Suppressor macrophage (primary cell): ENCODE results near the gene TTI1.

Source experiments
- DNase-seq, 4 experiments: peaks; one replicate each; pipeline ENCODE4 v3.0.0-alpha.2; 2020 to 2022
- total RNA-seq, 17 experiments: gene quantifications; one replicate each; lab custom pipeline; 2026; ENCODE audit warnings: mixed read lengths in 6 of 17, inconsistent platforms in 3 of 17; lab: John Stamatoyannopoulos, UW

TTI1 gene
- total RNA-seq, result 12.8 to 33.8 (median 25.0) reads per million in 17 experiments

DNA sequence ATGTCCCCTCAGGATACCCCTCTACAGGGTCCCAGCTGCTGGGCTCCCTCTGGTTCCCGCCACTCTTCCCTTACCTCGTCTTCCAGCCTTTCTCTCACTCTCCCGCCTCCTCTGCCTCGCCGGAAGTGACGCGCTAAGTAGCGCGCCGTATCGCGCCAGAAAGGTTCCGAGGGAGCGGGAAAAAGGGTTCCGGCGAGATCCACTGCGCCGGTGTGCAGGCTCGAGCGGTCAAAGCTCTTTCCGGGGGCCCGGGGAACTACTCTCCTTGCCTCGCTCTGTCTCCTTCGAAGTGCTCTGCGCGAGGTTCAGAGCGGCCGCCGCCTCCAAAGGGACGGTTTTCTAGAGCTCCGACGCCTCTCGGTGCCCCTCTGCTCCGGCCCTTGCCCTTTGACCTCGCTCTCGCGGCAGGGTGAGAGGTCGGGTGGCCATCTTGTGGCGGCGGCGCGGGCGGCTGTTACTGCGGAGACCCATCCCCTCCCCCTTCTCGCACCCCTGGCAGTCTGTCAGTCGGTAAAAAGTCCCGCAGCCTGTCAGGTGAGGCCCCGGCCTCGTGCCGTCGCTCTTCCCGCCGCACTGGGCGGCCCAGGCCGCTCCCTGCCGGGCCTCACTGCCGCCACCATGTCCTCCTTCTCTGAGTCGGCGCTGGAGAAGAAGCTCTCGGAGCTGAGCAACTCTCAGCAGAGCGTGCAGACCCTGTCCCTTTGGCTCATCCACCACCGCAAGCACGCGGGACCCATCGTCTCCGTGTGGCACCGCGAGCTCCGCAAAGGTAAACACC, at the start of gene TTI1, which contains the start of gene RPRD1B:
Gene TTI1, minus strand, starts transcription at position 127 of the 778 bp plus-strand sequence. CDS start 19,640 bp downstream, outside the sequence.
Gene RPRD1B, plus strand, starts transcription at position 417 of the 778 bp plus-strand sequence. Its CDS starts 202 bp downstream, at position 619.
- DNase-seq, result peak; percentile 93 to 95 (median 94)

DNA sequence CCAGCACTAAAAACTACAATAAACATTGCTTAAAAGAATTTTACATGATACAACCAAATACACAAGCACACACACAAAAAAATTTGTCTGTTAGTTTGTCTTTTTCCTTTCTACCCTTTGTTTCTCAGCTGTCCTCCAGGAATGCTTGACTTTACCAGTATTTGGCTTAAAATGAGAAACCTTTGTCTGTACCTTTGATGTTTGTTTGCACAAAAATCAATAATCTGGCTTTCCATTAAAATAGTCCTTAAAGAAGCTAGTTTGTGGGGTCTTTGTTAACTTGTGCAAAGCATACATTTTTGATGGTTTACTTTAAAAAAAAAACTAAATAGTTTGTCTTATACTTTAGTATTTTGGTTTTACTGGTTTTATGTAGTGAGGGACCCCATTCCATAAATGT, 49.6 kb upstream of the TTI1 start:
- DNase-seq, result no peak

DNA sequence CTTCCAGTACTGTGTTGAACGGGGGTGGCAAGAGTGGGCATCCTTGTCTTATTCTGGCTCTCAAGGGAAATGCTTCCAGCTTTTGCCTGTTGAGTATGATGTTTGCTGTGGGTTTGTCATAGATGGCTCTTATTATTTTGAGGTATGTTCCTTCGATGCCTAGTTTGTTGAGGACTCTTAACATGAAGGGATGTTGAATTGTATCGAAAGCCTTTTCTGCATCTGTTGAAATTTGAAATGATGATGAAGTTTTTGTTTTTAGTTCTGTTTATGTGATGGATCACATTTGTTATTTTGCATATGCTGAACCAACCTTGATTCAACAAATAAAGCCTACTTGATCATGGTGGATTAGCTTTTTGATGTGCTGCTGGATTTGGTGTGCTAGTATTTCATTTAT, 48.3 kb upstream of the TTI1 start:
- DNase-seq, result no peak

DNA sequence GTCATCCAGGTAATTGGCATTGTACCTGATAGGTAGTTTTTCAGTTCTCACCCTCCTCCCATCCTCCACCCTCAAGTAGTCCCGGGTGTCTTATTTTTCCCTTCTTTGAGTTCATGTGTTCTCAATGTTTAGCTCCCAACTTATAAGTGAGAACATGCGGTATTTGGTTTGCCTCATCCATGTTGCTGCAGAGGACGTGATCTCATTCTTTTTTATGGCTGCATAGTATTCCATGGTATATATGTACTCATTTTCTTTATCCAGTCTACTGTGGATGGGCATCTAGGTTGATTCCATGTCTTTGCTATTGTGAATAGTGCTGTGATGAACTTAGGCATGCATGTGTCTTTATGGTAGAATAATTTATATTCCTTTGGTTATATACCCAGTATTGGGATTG, 46.1 kb upstream of the TTI1 start:
- DNase-seq, result no peak

DNA sequence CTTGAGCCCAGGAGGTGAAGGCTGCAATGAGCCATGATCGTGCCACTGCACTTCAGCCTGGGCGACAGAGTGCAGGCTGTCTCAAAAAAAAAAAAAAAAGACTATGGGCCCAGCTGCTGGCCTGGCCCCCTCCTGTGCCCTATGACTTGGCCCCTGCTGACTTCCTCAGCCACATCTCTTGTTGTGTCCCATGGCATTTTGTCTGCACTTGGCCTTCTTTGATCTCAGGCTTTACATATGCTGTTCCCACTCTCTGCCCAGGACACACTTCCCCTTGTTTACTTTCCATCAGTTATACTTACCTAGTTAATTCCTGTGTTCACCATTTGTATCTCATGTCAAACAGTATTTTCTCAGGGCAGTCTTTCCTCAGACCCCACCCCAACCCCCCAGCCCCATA, 44.8 kb upstream of the TTI1 start:
- DNase-seq, result peak; percentile 57 to 83 (median 68)

DNA sequence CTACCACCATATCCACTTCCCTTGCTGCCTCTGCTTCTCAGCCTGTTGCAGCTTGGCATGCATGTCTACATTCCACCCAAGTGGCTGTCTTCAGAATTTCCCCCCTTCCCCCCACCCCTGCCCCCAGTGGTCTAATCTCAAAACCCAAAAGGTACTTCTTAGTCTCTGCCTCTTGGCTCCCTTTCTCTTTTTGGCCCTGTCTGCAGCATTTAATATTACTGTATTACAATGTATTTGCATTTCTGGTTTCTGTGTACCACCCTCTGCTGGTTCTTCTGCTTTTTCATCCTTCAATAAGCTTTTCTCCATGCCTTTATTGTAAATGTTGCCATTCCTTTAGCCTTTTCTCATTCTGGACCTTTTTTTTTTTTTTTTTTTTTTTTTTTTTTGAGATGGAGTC, 43.3 kb upstream of the TTI1 start:
- no peak for DNase-seq

DNA sequence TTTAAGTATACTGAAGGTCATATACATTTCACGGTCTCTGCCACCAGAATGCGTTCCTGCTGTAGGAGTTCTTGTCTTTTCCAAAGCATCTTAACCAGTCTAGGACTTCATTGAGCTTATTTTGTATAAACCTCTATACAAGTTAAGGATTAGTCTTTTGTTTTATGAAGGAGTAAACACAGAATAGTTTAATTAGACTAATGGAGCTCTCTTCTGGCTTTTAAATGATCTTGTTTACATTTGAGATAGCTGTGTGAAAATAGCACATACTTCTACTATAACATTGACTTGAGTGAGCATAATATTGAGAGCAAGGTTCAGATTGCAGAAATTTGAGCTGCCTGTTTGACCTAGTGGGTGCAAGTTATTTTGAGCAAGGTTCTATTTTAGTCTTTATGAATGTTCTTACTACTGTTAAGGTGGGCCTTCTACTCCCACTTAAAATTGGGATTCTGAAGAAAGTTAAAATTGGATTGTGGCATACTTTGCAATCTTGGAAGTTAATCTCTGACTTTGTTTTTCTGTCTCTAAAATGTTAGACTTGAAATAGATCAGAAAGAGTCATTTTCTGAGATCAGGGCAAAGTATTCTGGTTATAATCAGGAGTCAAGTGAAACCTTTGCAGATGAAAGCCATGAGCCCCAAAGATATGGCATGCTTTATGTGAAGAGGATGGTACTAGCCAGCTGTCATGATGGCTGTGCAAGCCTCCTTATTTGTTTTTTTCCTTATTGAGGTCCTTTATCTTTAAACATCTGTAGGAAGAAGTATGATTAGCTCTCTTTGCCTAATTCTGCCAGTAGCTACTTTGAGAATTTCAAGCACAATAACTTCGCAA, 42.1 kb upstream of the TTI1 start:
- peak in 2 of 4 experiments; percentile 27 to 37 for DNase-seq

DNA sequence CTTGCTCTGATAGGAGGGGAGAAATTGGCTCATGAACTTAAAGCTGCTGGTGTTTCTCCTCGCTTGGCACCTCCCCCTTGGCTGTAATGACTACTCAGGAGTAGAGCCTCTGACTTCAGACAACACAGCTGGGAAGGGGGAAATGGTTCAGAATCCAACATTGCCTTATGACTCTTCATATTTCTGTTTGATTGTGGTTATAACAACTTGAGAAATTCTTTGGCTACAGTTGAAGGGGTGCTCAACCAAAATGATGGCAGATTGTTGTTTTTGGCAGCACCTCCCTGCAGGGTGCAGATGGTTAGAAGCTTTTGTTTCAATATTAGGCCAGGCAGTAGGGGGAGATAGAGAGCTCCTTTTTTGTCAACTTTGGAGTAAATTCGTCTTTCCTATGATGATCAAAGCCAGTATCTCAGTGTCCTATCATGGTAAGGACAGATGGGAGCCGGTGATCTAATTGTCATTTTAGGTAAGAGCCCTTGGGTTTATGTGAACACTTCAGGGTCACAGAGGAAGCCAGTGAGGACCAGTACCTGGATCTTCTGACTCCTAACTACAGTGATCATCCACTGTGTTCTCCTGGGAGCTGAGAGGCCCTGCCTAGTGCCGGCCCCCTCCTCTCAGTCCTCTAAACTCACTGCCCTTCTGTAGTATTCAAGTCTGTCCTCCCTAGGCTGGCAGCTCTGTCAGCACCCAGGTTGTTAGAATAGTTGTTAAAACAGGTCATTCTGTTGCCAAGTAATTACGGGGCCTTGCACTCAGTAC, 40.2 kb upstream of the TTI1 start:
- peak; percentile 70 to 83 (median 76) for DNase-seq

DNA sequence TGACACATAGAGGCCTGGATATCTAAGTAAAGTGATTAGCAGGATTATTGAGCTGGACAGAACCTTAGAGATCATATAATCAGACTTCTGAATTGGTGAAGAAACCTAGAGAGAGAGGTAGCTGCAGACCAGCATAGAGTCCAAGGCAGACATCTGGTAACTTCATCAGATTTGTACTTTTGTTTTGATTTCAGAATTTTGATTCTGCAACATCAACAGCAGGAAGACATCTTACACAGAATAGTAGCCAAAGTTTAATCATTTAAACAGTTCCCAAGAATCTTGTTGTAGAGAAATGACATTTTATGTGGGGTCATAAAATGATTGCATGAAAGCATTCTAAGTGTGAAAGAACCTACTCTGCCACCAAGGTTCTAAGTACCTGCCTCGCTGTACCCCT, 39.6 kb upstream of the TTI1 start:
- DNase-seq, result no peak

DNA sequence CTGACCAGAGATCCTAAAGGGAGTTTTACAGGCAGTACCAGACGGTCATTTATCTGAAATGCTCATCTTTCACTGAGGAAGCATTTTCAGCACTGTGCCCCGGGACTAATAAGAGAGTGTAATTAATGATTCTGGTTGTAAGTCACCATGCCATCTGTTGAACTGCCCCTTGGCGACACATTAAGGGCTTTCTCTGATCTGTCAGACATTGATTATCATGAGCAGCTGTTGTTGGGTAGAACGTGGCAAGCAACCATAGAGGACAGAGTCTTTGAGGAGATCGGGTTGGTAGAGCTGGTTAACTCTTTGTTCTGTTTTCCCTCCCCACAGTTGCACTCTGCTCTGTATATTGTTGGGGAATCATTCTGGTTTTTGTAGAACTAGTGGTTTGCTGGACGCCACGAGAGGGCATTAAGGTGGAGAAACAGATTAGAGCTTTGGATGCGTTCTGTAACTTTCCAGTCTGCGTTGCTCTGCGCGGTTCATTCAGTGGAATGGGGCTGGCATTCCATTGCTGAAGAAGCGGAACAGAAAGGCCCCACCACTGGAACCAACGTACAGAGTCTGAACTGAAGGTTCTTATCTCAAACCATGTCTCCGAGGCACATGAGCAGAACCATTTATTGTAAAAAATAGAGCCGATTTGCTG, 34.6 kb upstream of the TTI1 start:
- no peak for DNase-seq

DNA sequence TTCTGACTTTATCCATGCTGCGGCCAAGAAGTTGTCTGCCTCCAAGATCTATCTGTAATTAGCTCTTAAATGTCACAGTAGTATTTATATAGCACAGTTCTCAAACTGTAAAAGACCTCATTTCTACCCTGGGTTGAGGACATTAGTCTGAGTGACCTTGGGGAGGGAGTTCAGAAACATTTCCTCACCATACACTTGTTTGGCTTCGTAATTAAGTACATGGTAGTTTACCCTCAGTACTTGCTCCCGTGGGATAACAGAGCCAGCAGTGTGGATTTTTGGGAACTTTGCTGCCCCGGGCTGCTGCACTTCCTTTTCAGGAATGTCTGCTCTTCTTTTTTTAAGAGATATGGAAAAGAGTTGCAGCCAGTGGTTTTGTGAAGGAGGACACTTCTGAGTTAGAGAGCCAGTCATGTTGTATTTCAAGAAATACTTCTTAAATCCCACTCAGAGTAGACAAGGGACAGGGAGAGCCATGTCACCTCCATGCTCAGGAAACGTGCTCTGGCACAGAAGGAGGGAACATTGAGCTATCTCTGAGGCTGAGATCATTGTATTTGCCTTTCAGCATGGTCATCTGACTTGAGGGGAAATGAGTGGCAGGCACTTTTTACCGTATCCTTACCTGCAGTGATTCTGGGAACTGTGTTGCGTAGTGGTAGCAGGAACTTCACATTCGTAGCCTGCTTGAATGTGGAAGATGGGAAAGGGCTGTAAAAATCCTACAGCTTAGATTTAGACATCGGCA, 33.9 kb upstream of the TTI1 start:
- no peak for DNase-seq

DNA sequence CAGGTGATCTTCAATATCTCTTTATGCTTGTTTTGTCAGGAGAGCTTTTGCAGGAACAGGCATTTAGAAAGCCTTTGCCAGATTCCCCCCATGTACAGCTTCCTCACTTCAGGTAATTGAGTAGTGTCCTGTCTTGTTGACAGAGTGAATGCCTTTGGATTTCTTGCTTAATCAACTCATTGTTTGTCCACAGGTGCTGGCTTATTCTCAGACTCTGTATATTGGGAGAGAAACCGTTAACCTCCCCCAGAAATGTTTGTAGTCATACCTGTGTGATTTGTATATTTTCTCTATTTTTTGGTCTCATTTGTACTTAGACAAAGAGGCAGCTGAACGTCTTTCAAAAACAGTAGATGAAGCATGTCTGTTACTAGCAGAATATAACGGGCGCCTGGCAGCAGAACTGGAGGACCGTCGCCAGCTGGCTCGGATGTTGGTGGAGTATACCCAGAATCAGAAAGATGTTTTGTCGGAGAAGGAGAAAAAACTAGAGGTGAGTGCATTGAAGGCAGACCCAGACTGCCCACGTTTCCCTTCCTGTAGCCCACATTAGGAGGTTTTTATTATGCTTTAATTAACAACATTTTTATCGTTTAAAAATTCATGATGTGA, 32.6 kb upstream of the TTI1 start:
- DNase-seq, result no peak

DNA sequence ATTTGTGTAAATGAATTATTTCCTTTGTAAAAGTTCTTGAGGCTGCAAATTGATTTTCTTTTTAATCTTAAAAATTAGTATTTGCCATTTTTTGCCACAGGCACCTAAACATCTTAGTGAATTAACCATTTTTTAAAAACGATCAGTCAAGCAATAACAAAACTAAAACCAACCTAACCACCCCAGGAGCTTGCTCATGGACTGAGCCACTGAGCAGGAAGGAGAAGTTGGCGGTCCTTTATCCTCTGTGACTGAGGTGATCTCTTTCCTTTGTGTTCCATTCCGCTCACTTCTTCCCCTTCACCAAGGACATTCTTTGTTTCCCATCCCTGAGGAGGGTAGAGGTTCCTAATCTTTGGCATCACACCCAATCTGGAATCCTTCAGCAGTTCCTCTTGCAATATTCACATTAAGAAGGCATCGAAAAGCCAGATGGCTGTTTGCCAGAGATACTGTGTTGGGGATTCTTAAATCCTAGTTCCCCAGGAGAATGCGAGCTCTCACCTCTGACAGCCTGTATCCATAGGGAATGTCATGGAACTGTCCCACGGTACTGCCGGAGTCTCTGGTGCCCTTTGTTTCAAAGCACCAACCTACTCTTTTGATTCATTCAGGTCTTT, 30.8 kb upstream of the TTI1 start:
- no peak for DNase-seq

DNA sequence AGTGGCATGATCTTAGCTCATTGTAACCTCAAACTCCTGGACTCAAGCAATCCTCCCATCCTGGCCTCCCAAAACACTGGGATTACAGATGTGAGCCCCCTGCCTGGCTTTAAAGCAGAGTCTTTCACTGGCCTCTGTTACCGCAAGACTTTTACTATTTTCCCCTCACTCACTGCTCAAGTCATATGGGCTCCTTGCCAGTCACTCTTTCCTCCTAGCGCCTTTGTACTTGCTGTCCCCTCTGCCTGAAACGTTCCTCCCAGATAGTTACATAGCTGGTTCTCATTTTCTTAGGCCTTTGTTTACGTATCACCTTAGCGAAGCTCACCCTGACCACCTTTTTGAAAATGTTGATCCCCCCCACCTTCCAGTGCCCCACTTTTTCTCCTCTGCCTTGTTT, 29.6 kb upstream of the TTI1 start:
- DNase-seq, result no peak

DNA sequence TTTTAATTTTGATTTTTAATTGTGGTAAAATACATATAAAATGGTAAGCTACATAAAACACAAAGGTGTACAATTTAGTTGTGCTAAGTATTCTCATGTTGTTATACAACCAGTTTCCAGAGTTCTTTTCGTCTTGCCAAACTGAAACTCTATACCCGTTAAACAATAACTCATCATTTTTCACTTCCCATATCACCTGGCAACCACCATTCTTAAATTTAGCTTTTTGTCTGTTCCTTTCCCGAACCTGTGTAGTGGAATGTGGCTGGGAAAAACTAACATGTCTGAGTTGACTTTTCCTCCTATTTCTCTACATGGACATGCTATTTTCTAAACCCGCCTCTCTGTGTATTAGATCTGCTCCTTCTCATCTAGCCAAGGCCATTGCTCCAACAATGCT, 27.9 kb upstream of the TTI1 start:
- no peak for DNase-seq

DNA sequence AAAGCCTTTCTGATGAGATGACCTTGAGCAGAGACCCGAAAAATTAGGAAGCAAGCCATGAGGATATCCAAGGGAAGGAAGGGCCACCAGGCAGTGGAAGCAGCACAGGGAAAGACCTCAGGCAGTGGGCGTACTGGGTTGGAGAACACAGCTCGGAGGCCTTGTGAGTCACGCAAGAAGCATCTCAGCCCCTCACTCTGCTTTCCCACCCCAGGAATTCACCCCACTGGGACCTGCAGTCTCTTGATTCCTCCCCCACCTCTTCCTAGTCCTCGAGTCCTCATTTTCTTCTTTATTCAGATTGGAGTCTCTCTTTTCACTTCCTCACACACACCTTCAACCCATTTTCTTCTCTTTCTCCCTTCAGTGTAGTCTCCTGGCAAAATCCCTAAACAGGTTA, 27.3 kb upstream of the TTI1 start:
- DNase-seq, result no peak

DNA sequence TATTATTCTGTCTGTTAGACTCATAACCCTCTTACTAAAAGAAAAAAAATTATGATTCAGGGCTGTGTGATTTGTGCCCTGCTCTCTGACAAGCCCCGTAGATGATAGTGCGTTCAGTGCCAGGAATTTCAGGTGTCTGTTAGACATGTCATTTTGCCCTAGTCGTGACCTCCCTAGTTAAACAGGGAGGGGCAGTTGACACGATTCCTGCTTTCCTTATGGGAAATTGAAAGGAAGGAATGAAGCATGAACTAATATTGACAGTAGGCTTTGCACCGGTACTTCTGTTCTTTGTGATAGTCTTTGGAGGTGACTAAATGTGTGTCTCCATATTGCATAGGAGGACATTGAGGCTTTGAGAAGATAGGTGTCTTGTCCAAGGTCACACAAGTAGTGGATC, 26.6 kb upstream of the TTI1 start:
- DNase-seq, result no peak

DNA sequence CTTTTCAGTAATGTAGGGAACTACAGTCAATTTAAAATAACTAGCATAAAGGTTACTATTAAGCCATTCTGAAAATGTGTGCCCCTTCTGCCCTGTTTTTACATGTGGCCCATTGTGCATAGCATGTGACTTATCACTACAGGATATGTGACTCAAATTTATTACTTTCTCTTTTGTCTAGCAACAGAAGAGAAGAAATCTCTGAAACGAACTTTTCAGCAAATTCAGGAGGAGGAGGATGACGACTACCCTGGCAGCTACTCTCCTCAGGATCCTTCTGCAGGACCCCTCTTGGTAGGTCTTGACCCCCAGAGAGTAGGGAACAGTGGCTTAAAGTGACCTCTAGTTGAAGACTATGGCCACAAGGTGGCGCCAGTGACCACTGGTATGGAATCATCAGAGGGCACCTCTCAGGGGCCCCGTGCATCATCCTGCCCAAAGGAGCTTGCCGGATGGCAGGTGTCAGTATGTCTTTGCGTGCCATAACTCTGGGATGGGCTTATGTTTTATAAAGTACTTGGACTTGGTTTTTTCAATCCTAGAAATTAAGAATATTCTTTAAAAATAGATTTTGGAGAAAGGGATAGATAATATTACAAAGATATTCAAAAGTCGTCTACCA, 24.2 kb upstream of the TTI1 start:
- peak; percentile 84 to 93 (median 92) for DNase-seq

DNA sequence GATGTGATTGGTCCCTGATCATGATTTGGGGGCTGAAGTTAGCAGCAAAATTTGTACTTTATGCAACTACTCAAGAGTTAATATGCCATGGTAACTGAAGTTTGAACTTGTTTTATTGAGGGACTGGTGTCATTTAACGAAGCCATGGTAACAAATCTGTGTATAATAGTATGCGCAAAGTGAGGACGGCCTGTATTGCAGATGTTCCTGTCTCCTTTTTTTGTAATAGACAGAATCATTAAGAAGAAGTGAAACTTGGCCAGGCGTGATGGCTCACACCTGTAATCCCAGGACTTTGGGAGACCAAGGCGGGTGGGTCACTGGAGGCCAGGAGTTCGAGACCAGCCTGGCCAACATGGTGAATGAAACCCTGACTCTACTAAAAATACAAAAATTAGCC, 22.6 kb upstream of the TTI1 start:
- DNase-seq, result no peak

DNA sequence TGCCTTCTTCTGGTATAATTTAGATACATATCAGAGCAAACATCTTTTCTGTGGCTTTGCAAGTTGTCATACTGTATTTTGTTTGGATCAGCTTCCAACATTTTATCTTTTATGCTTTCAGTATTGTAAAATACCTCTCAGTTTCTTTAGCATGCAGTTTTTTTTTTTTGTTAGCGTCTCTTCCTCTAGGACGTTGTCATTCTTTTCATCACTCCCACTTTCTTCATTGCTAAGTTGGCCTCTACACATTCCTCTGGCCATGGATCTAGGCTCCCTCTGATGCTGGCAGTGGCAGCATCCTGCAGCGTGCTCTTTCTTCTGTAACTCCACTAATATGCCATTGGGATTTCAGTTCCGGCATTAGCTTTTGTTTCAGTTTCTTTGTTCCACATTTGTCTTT, 22.0 kb upstream of the TTI1 start:
- DNase-seq, result no peak
